C4-2B (cell line): ENCODE results near the gene C3orf70.

Source experiments
- H3K27ac ChIP-seq: fragments of 450-650 bp; 2 replicates; pipeline ENCODE4 v1.5.1; 2017
- ZFX ChIP-seq: fragments of 450-650 bp; IDR thresholded peaks from 2 replicates; pipeline ENCODE4 v1.6.1; 2017
- TF ChIP-seq, protein P1 (sequence below): fragments of 450-650 bp; conservative IDR thresholded peaks from 2 replicates; pipeline ENCODE4 v1.5.1; 2017; ENCODE audit warnings: mild to moderate bottlenecking

The C3orf70 gene

GRCh38 chr3:185065059-185065458, 87.8 kb downstream of the C3orf70 start:
- no peak overlapping the region for H3K27ac ChIP-seq

DNA sequence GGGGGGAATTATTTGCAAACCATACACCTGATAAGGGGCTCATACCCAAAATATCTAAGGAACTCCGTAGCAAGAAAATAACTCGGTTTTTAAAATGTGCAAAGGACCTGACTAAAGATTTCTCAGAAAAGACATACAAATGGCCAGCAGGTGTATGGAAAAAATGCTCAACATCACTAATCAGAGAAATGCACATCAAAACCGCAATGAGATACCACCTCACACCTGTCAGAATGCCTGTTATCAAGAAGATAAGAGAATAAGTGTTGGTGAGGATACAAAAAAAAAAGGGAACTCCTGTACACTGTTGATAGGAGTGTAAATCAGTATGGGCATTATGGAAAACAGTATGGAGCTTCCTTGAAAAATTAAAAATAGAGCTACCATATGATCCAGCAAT, 89.4 kb downstream of the C3orf70 start:
- TF ChIP-seq, protein P1, sequence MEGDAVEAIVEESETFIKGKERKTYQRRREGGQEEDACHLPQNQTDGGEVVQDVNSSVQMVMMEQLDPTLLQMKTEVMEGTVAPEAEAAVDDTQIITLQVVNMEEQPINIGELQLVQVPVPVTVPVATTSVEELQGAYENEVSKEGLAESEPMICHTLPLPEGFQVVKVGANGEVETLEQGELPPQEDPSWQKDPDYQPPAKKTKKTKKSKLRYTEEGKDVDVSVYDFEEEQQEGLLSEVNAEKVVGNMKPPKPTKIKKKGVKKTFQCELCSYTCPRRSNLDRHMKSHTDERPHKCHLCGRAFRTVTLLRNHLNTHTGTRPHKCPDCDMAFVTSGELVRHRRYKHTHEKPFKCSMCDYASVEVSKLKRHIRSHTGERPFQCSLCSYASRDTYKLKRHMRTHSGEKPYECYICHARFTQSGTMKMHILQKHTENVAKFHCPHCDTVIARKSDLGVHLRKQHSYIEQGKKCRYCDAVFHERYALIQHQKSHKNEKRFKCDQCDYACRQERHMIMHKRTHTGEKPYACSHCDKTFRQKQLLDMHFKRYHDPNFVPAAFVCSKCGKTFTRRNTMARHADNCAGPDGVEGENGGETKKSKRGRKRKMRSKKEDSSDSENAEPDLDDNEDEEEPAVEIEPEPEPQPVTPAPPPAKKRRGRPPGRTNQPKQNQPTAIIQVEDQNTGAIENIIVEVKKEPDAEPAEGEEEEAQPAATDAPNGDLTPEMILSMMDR = no peak
- no peak for TF ChIP-seq ZFX
- no peak overlapping the region for H3K27ac ChIP-seq

More at GRCh38 chr3:185065059-185065458, 87.8 kb downstream of the C3orf70 start:
- no peak for TF ChIP-seq ZFX
- TF ChIP-seq, protein P1 = no peak; the same call in 1 of the 2 replicates

DNA sequence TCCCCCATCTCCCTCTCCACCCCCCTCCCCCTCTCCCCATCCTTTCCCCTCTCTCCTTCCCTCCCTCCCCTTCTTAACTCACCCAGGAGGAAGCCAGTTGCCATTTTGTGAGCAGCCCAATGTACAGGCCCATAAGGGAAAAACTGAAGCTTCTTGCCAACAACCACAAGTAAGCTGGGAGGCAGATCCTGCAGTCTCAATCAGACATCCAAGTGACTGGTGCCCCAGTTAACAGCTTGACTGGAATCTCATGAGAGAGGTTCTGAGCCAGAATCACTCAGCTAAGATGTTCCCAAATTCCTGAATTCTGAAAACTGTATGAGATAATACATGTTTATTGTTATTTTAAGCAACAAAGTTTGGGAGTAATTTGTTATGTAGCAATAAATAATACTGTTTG, 90.7 kb downstream of the C3orf70 start:
- TF ChIP-seq, protein P1 = no peak
- no peak for TF ChIP-seq ZFX
- H3K27ac ChIP-seq = no peak overlapping the region

- TF ChIP-seq, protein P1 = no peak
- no peak for TF ChIP-seq ZFX
- no peak overlapping the region for H3K27ac ChIP-seq
Observed at GRCh38 chr3:185060655-185061054, 92.2 kb downstream of the C3orf70 start.

DNA sequence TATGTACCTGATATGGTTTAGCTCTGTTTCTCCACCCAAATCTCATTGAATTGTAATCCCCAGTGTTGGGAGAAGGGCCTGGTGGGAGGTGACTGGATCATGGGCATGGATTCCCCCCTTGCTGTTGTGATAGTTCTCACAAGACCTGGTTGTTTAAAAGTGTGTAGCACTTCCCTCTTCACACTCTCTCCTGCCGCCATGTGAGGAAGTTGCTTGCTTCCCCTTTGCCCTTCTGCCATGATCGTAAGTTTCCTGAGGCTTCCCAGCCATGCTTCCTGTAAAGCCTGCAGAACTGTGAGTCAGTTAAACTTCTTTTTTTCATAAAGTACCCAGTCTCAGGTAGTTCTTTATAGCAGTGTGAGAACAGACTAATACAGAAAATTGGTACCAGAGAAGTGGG, 93.1 kb downstream of the C3orf70 start:
- no peak for TF ChIP-seq ZFX
- TF ChIP-seq, protein P1 = no peak
- no peak overlapping the region for H3K27ac ChIP-seq

- no peak overlapping the region for H3K27ac ChIP-seq
- TF ChIP-seq, protein P1 = no peak
- no peak for TF ChIP-seq ZFX
Observed at GRCh38 chr3:185058796-185059195, 94.1 kb downstream of the C3orf70 start.

DNA sequence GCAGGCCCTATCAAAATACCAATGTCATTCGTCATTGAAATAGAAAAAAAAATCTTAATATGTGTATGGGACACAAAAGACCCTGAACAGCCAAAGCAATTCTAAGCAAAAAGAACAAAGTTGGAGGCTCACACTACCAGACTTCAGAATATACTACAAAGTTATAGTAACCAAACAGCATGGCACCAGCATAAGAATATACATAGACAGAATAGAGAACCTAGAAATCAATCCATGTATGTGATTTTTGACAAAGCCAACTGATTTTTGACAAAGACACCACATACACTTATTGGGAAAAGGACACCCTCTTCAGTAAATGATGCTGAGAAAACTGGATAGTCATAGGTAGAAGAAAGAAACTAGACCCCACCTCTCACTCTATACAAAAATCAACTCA, 95.0 kb downstream of the C3orf70 start:
- H3K27ac ChIP-seq = no peak overlapping the region
- TF ChIP-seq, protein P1 = no peak
- no peak for TF ChIP-seq ZFX
